K562 (cell line): ENCODE results near the gene RBSN. TPM values are rescaled to one million over a fixed set of nuclear protein-coding genes. Genes with fewer than 3 reads are reported as not detected.

Experiments
- ARID4B ChIP-seq: sonication (generic); formaldehyde crosslinking; IDR thresholded peaks from 2 replicates; pipeline ENCODE4 v1.8.0; 2022; ENCODE audit warnings: mild to moderate bottlenecking, missing genetic modification reagents
- CBX8 ChIP-seq: fragments of 200-600 bp; sonication (generic); IDR thresholded peaks from 2 replicates; pipeline ENCODE4 v1.6.1; 2012; ENCODE audit warnings: borderline replicate concordance, mixed run types, low read depth, mild to moderate bottlenecking, moderate library complexity, mixed read lengths, low read length, control low read depth, inconsistent platforms; ENCODE audit not compliant: poor library complexity, severe bottlenecking; ENCODE audit errors: extremely low read depth
- HNRNPK ChIP-seq: fragments of 200-400 bp; formaldehyde crosslinking; IDR thresholded peaks from one replicate; pipeline ENCODE4 v1.6.1; 2018; ENCODE audit warnings: mild to moderate bottlenecking, low read depth, low read length; ENCODE audit not compliant: poor library complexity, severe bottlenecking
- KAT8 ChIP-seq: fragments of 450-650 bp; IDR thresholded peaks from 2 replicates; pipeline ENCODE4 v1.6.1; 2016; ENCODE audit warnings: low read depth, mild to moderate bottlenecking
- MBD2 ChIP-seq: sonication (generic); IDR thresholded peaks from 2 replicates; pipeline ENCODE4 v1.6.1; 2016; ENCODE audit warnings: low read depth, borderline replicate concordance
- MEF2A ChIP-seq: IDR thresholded peaks from 2 replicates; pipeline ENCODE4 v1.6.1; 2011; ENCODE audit warnings: low read depth, mild to moderate bottlenecking, low read length, moderate library complexity; ENCODE audit not compliant: control insufficient read depth
- SMARCE1 ChIP-seq: fragments of 450-650 bp; IDR thresholded peaks from 2 replicates; pipeline ENCODE4 v1.7.1; 2016; ENCODE audit warnings: mild to moderate bottlenecking
- TAF15 ChIP-seq: fragments of 200-400 bp; formaldehyde crosslinking; IDR thresholded peaks from 2 replicates; pipeline ENCODE4 v1.6.1; 2017; ENCODE audit warnings: mild to moderate bottlenecking, low read depth, low read length, moderate library complexity
- THRA ChIP-seq: fragments of 450-650 bp; IDR thresholded peaks from 2 replicates; pipeline ENCODE4 v1.6.1; 2017; ENCODE audit warnings: mild to moderate bottlenecking, moderate library complexity
- XRCC5 ChIP-seq: fragments of 200-400 bp; formaldehyde crosslinking; IDR thresholded peaks from 2 replicates; pipeline ENCODE4 v1.6.1; 2017; ENCODE audit warnings: low read depth, mild to moderate bottlenecking, low read length
- ZNF274 ChIP-seq: IDR thresholded peaks from 2 replicates; pipeline ENCODE4 v1.6.1; 2011; ENCODE audit warnings: low read depth, mild to moderate bottlenecking, low read length, moderate library complexity, borderline replicate concordance
- ZNF280B ChIP-seq: fragments of 250-450 bp; sonication (Bioruptor Pico); IDR thresholded peaks from 2 replicates; pipeline ENCODE4 v1.5.1; 2021; ENCODE audit warnings: mild to moderate bottlenecking
- ZNF609 ChIP-seq: sonication (generic); formaldehyde crosslinking; IDR thresholded peaks from 2 replicates; pipeline ENCODE4 v1.8.1; 2023; ENCODE audit warnings: missing genetic modification reagents, mild to moderate bottlenecking, borderline replicate concordance
- polyA plus RNA-seq, 8 experiments: library from polyadenylated mRNA; depleted of rRNA in 4 of 8; stranded (reverse) in 5 of 8; unstranded in 3 of 8; fragments of >200 nt; fragmentation: Nextera tagmentation in 2 of 8; fragmentation: Illumina TruSeq in 1 of 8; extraction: Ambion mirVana in 2 of 8; extraction: Trizol in 1 of 8; gene quantifications; 2 replicates each; pipeline versions ENCODE4 v1.2.1 to v1.2.3, GENCODE V29; 2011 to 2014; ENCODE audit warnings: inconsistent platforms in 1 of 8, missing spikeins in 1 of 8
- total RNA-seq, 7 experiments: library from RNA; depleted of rRNA in 6 of 7; stranded (reverse); fragments of >200 nt in 6 of 7; fragmentation: Illumina TruSeq in 2 of 7; extraction: Trizol in 2 of 7; gene quantifications; 2 replicates each; pipeline versions ENCODE4 v1.2.1 to v1.2.3, GENCODE V29; 2011 to 2021; ENCODE audit warnings: low replicate concordance in 1 of 7

Gene RBSN
- total and polyA plus RNA-seq, 9 of the 15 experiments (the other 6 are each of a cell fraction or from before 2014, with no cell fraction given) = 2.9 to 19.6 (median 15.0) TPM

GRCh38 chr3:15052335-15053242, 46.4 kb downstream of the RBSN start (continued):
- TF ChIP-seq MEF2A (peak; percentile 86), ZNF609 (peak; percentile 100), CBX8 (no peak), ZNF274 (peak; percentile 88; the same call in 1 of the 2 replicates), MBD2 (0 out of 2 replicates have a peak, but pooled peaks have one; percentile 66), TAF15 (no peak), ARID4B (CRISPR knock-in tag) (peak; percentile 48; the same call in 1 of the 2 replicates), XRCC5 (peak; percentile 86; the same call in 1 of the 2 replicates), KAT8 (no peak), ZNF280B (CRISPR knock-in tag) (no peak), THRA (no peak), HNRNPK (no peak), SMARCE1 (peak; percentile 95)
